Osteocyte (in vitro differentiated cells): ENCODE data around the gene F12. TPM values are rescaled to one million over a fixed set of nuclear protein-coding genes. Genes with fewer than 3 reads are reported as not detected.

ENCODE experiments used
- DNase-seq: peaks from one replicate; pipeline ENCODE4 v3.0.0; 2021; ENCODE audit warnings: mixed read lengths; ENCODE audit not compliant: unreplicated experiment; ENCODE audit errors: extremely low spot score
- H3K27ac Mint-ChIP-seq: one replicate; pipeline ENCODE4 v1.8.0; 2021; ENCODE audit warnings: mild to moderate bottlenecking, mixed read lengths; ENCODE audit not compliant: unreplicated experiment
- H3K27me3 Mint-ChIP-seq: one replicate; pipeline ENCODE4 v1.8.0; 2021; ENCODE audit warnings: mixed read lengths; ENCODE audit not compliant: unreplicated experiment
- H3K36me3 Mint-ChIP-seq: one replicate; pipeline ENCODE4 v1.8.0; 2021; ENCODE audit warnings: mixed read lengths; ENCODE audit not compliant: unreplicated experiment
- H3K4me1 Mint-ChIP-seq: one replicate; pipeline ENCODE4 v1.8.0; 2021; ENCODE audit warnings: mixed read lengths; ENCODE audit not compliant: unreplicated experiment
- H3K4me3 Mint-ChIP-seq: one replicate; pipeline ENCODE4 v1.8.0; 2021; ENCODE audit warnings: mild to moderate bottlenecking, moderate library complexity, mixed read lengths; ENCODE audit not compliant: unreplicated experiment
- H3K9me3 Mint-ChIP-seq: one replicate; pipeline ENCODE4 v1.8.0; 2021; ENCODE audit warnings: mixed read lengths; ENCODE audit not compliant: unreplicated experiment
- CTCF ChIP-seq: fragments of 200-600 bp; sonication (generic); IDR thresholded peaks from 2 replicates; pipeline ENCODE4 v1.5.0; 2021; ENCODE audit warnings: antibody characterized with exemption, mild to moderate bottlenecking, moderate library complexity
- total RNA-seq: library from RNA; stranded (reverse); gene quantifications from 2 replicates; pipeline ENCODE4 v1.2.1, GENCODE V29; 2021

F12 gene
- total RNA-seq, 1 donor from 2014 or later: 1.5 TPM

GRCh38 chr5:177414481-177414880 lies 5.1 kb upstream of the F12 start:
- no peaks in the 10 kb centered on the region for H3K36me3 Mint-ChIP-seq
- no peak for DNase-seq

GRCh38 chr5:177412603-177413233 lies 3.4 kb upstream of the F12 start:
- H3K36me3 Mint-ChIP-seq: no peaks in the 10 kb centered on the region
- H3K27me3 Mint-ChIP-seq: peaks cover 2% of the 10 kb centered on the region
- no peak for DNase-seq
- no peak overlapping the region for H3K27ac Mint-ChIP-seq
- H3K4me1 Mint-ChIP-seq: no peaks in the 10 kb centered on the region
- no peak overlapping the region for H3K4me3 Mint-ChIP-seq
- H3K9me3 Mint-ChIP-seq: no peaks in the 10 kb centered on the region
- TF ChIP-seq CTCF: no peak

More at GRCh38 chr5:177414481-177414880, 5.1 kb upstream of the F12 start:
- Mint-ChIP-seq H3K27ac (no peak overlapping the region), H3K9me3 (no peaks in the 10 kb centered on the region), H3K27me3 (peaks cover 2% of the 10 kb centered on the region), H3K4me3 (no peak overlapping the region), H3K4me1 (no peaks in the 10 kb centered on the region)
- TF ChIP-seq CTCF: no peak

GRCh38 chr5:177410575-177410974 lies 1.2 kb upstream of the F12 start:
- Mint-ChIP-seq H3K9me3 (no peaks in the 10 kb centered on the region), H3K27me3 (peaks cover 2% of the 10 kb centered on the region), H3K4me1 (no peaks in the 10 kb centered on the region), H3K27ac (no peak overlapping the region), H3K4me3 (no peak overlapping the region), H3K36me3 (no peaks in the 10 kb centered on the region)
- no peak for TF ChIP-seq CTCF
- no peak for DNase-seq

GRCh38 chr5:177405805-177406204 lies 3.6 kb downstream of the F12 start:
- Mint-ChIP-seq H3K27ac (no peak overlapping the region), H3K9me3 (no peaks in the 10 kb centered on the region), H3K36me3 (no peaks in the 10 kb centered on the region), H3K4me1 (peaks cover 16% of the 10 kb centered on the region), H3K27me3 (peaks cover 19% of the 10 kb centered on the region), H3K4me3 (no peak overlapping the region)
- no peak for DNase-seq
- TF ChIP-seq CTCF: no peak

GRCh38 chr5:177405312-177405711 lies 4.1 kb downstream of the F12 start:
- no peak for DNase-seq
- Mint-ChIP-seq H3K27ac (no peak overlapping the region), H3K9me3 (no peaks in the 10 kb centered on the region), H3K4me1 (peaks cover 16% of the 10 kb centered on the region), H3K27me3 (peaks cover 19% of the 10 kb centered on the region), H3K4me3 (no peak overlapping the region), H3K36me3 (no peaks in the 10 kb centered on the region)
- no peak for TF ChIP-seq CTCF
